ENCODE measurements around the gene TFG.

GRCh38 chr3:100798012-100798411 lies 88.7 kb downstream of the TFG start:
- no peak for TF ChIP-seq POLR2A (IDR thresholded peaks at IDR 0.05; ENCODE audit: low read depth, low read length)
- TF ChIP-seq CTCF (conservative IDR thresholded peaks at IDR 0.05; ENCODE audit: low read depth, low read length): no peak
- no peak for TF ChIP-seq MAZ (IDR thresholded peaks at IDR 0.05; ENCODE audit: borderline replicate concordance, low read depth, low read length)
- no peak for TF ChIP-seq FOS (IDR thresholded peaks at IDR 0.05; ENCODE audit: low read depth, low read length)
- TF ChIP-seq ELK1 (IDR thresholded peaks at IDR 0.05; ENCODE audit: borderline replicate concordance, low read depth, low read length): no peak
- TF ChIP-seq MXI1 (IDR thresholded peaks at IDR 0.05; ENCODE audit: borderline replicate concordance, low read depth, low read length): no peak
- no peak for TF ChIP-seq RAD21 (IDR thresholded peaks at IDR 0.05; ENCODE audit: low read length)

Measured in IMR-90 (cell line).